SK-N-SH (cell line): ENCODE data around the gene CLEC7A. TPM values are rescaled to one million over a fixed set of nuclear protein-coding genes. Genes with fewer than 3 reads are reported as not detected.

Experiments used
- CTCF ChIA-PET: fragments of 300-600, 350-600 bp; formaldehyde crosslinking; extraction: SDS; loops from one replicate; lab custom pipeline; 2021; lab: Yijun Ruan, JAX
- POLR2A ChIA-PET: fragments of 350-600 bp; sonication (Branson Sonifier 250); formaldehyde crosslinking; extraction: SDS; loops from one replicate; lab custom pipeline; 2020; ENCODE audit warnings: antibody characterized with exemption, inconsistent platforms; lab: Yijun Ruan, JAX
- DNase-seq: peaks from one replicate; pipeline ENCODE4 v3.0.0; 2012
- H2AFZ ChIP-seq: fragments of 200-600 bp; sonication (generic); 2 replicates; pipeline ENCODE4 v1.8.1; 2016; ENCODE audit warnings: antibody characterized with exemption, mild to moderate bottlenecking, low read depth
- H3F3A ChIP-seq: fragments of 200-600 bp; sonication (generic); replicated peaks from 2 replicates; pipeline ENCODE3; 2016; ENCODE audit warnings: antibody characterized with exemption, mild to moderate bottlenecking; ENCODE audit not compliant: insufficient read depth
- H3K27ac ChIP-seq, 2 experiments: fragments of 200-500 bp in 1 of 2; fragments of 200-600 bp in 1 of 2; sonication (Bioruptor generic) in 1 of 2; sonication (generic), shearing (Covaris generic) in 1 of 2; 2 replicates each; pipeline versions ENCODE4 v1.5.1 to v1.6.1; 2014 to 2016; ENCODE audit warnings: low read depth in 2 of 2, inconsistent platforms in 1 of 2, low read length in 1 of 2, mild to moderate bottlenecking in 1 of 2, mixed read lengths in 1 of 2
- H3K27me3 ChIP-seq: fragments of 200-600 bp; sonication (generic), shearing (Covaris generic); 2 replicates; pipeline ENCODE4 v1.6.1; 2016; ENCODE audit warnings: mixed run types; ENCODE audit not compliant: insufficient read depth
- H3K36me3 ChIP-seq, 2 experiments: fragments of 200-500 bp in 1 of 2; fragments of 200-600 bp in 1 of 2; sonication (Bioruptor generic) in 1 of 2; sonication (generic) in 1 of 2; replicated peaks in 1 of 2; 2 replicates each; pipeline versions ENCODE3 to v1.5.1; 2014 to 2016; ENCODE audit warnings: low read length in 1 of 2, mild to moderate bottlenecking in 1 of 2; ENCODE audit not compliant: insufficient read depth in 2 of 2, control insufficient read depth in 1 of 2
- H3K4me1 ChIP-seq, 2 experiments: fragments of 200-500 bp in 1 of 2; fragments of 200-600 bp in 1 of 2; sonication (Bioruptor generic) in 1 of 2; sonication (generic), shearing (Covaris generic) in 1 of 2; 2 replicates each; pipeline versions ENCODE4 v1.5.1 to v1.6.1; 2014 to 2016; ENCODE audit warnings: low read depth in 1 of 2, low read length in 1 of 2, mixed run types in 1 of 2; ENCODE audit not compliant: insufficient read depth in 2 of 2, control insufficient read depth in 1 of 2
- H3K4me2 ChIP-seq: fragments of 200-600 bp; sonication (generic), shearing (Covaris generic); 2 replicates; pipeline ENCODE4 v1.6.1; 2017; ENCODE audit warnings: mixed run types
- H3K4me3 ChIP-seq, 2 experiments: fragments of 200-500 bp in 1 of 2; fragments of 200-600 bp in 1 of 2; sonication (Bioruptor generic) in 1 of 2; sonication (generic), shearing (Covaris generic) in 1 of 2; 2 replicates each; pipeline versions ENCODE4 v1.5.1 to v1.8.1; 2014 to 2016; ENCODE audit warnings: low read depth in 2 of 2, inconsistent platforms in 1 of 2, low read length in 1 of 2, mild to moderate bottlenecking in 1 of 2, mixed read lengths in 1 of 2, moderate library complexity in 1 of 2
- H3K79me2 ChIP-seq: fragments of 200-600 bp; sonication (generic); 2 replicates; pipeline ENCODE4 v1.8.1; 2017; ENCODE audit warnings: mild to moderate bottlenecking; ENCODE audit not compliant: insufficient read depth
- H3K9ac ChIP-seq: fragments of 200-600 bp; sonication (generic); 2 replicates; pipeline ENCODE4 v1.6.1; 2017; ENCODE audit warnings: mixed run types
- H3K9me2 ChIP-seq: fragments of 200-600 bp; sonication (generic); 2 replicates; pipeline ENCODE4 v1.6.1; 2017; ENCODE audit warnings: mixed run types
- H3K9me3 ChIP-seq: fragments of 200-600 bp; sonication (generic); 2 replicates; pipeline ENCODE4 v1.6.1; 2017; ENCODE audit warnings: mixed run types, mild to moderate bottlenecking, moderate library complexity
- H4K20me1 ChIP-seq: fragments of 200-600 bp; sonication (generic); 2 replicates; pipeline ENCODE4 v1.6.1; 2017; ENCODE audit warnings: mild to moderate bottlenecking, mixed run types; ENCODE audit not compliant: insufficient read depth
- ELF1 ChIP-seq: IDR thresholded peaks from 2 replicates; pipeline ENCODE4 v1.4.0; 2012
- EP300 ChIP-seq, 2 experiments: IDR thresholded peaks; 2 replicates each; pipeline versions ENCODE4 v1.4.0 to v1.6.1; 2012; ENCODE audit warnings: borderline replicate concordance in 1 of 2, low read depth in 1 of 2, low read length in 1 of 2
- EZH2phosphoT487 ChIP-seq: fragments of 200-600 bp; sonication (generic); IDR thresholded peaks from 2 replicates; pipeline ENCODE4 v1.6.1; 2017; ENCODE audit warnings: low read depth, mixed run types, mild to moderate bottlenecking, antibody characterized with exemption, moderate library complexity, borderline replicate concordance
- FOXJ3 ChIP-seq: sonication (generic); formaldehyde crosslinking; IDR thresholded peaks from 2 replicates; pipeline ENCODE4 v1.5.1; 2020; ENCODE audit warnings: mild to moderate bottlenecking, missing genetic modification reagents
- GABPA ChIP-seq: IDR thresholded peaks from 2 replicates; pipeline ENCODE4 v1.4.0; 2012; ENCODE audit warnings: low read depth, mild to moderate bottlenecking
- MEF2A ChIP-seq: IDR thresholded peaks from 2 replicates; pipeline ENCODE4 v1.4.0; 2012; ENCODE audit warnings: low read depth, borderline replicate concordance
- MXI1 ChIP-seq: IDR thresholded peaks from 2 replicates; pipeline ENCODE4 v1.6.1; 2012; ENCODE audit warnings: mild to moderate bottlenecking, low read depth, low read length, improper control_type of control experiment
- NRF1 ChIP-seq: IDR thresholded peaks from 2 replicates; pipeline ENCODE4 v1.6.1; 2012; ENCODE audit warnings: low read depth, mild to moderate bottlenecking, low read length
- POLR2AphosphoS5 ChIP-seq: IDR thresholded peaks from 2 replicates; pipeline ENCODE4 v1.6.1; 2012; ENCODE audit warnings: low read depth, low read length
- RAD21 ChIP-seq: IDR thresholded peaks from 2 replicates; pipeline ENCODE4 v1.6.1; 2012; ENCODE audit warnings: mild to moderate bottlenecking, low read length
- RCOR1 ChIP-seq: fragments of 150-350 bp; IDR thresholded peaks from 2 replicates; pipeline ENCODE4 v1.6.1; 2017; ENCODE audit warnings: antibody characterized with exemption, low read length
- SMC3 ChIP-seq: IDR thresholded peaks from 2 replicates; pipeline ENCODE4 v1.6.1; 2012; ENCODE audit warnings: low read depth, low read length, improper control_type of control experiment
- TAF1 ChIP-seq: IDR thresholded peaks from 2 replicates; pipeline ENCODE4 v1.6.1; 2012; ENCODE audit warnings: low read depth, mild to moderate bottlenecking, low read length, moderate library complexity, borderline replicate concordance
- WGBS: methylation state at CpG from one replicate; pipeline ENCODE4 v1.1.6; 2017; ENCODE audit warnings: low lambda C conversion rate; 5-methylcytosine and 5-hydroxymethylcytosine counted together
- polyA plus RNA-seq, 3 experiments: library from polyadenylated mRNA; depleted of rRNA; stranded (reverse); fragments of >200 nt; gene quantifications; 2 replicates each; pipeline ENCODE4 v1.2.3, GENCODE V29; 2012
- TF ChIP-seq, protein P1 (sequence below): IDR thresholded peaks from 2 replicates; pipeline ENCODE4 v1.4.0; 2012; ENCODE audit warnings: low read depth, borderline replicate concordance
- TF ChIP-seq, protein P2 (sequence below): IDR thresholded peaks from 2 replicates; pipeline ENCODE4 v1.4.0; 2012; ENCODE audit warnings: low read depth
- TF ChIP-seq, protein P3 (sequence below): fragments of 200-600 bp; sonication (generic); IDR thresholded peaks from 2 replicates; pipeline ENCODE4 v1.6.1; 2017; ENCODE audit warnings: antibody characterized with exemption, mild to moderate bottlenecking, moderate library complexity
- TF ChIP-seq, protein P4 (sequence below): IDR thresholded peaks from 2 replicates; pipeline ENCODE4 v1.6.1; 2012; ENCODE audit warnings: mild to moderate bottlenecking, low read depth, low read length, moderate library complexity
- TF ChIP-seq, protein P5 (sequence below): IDR thresholded peaks from 2 replicates; pipeline ENCODE4 v1.4.0; 2012; ENCODE audit warnings: low read depth, borderline replicate concordance
- TF ChIP-seq, protein P6 (sequence below): fragments of 150-350 bp; IDR thresholded peaks from 2 replicates; pipeline ENCODE4 v1.6.1; 2016; ENCODE audit warnings: mild to moderate bottlenecking, low read depth, low read length

CLEC7A gene
- polyA plus RNA-seq, 1 of the 3 experiments (the other 2 are of a cell fraction): not detected

DNA sequence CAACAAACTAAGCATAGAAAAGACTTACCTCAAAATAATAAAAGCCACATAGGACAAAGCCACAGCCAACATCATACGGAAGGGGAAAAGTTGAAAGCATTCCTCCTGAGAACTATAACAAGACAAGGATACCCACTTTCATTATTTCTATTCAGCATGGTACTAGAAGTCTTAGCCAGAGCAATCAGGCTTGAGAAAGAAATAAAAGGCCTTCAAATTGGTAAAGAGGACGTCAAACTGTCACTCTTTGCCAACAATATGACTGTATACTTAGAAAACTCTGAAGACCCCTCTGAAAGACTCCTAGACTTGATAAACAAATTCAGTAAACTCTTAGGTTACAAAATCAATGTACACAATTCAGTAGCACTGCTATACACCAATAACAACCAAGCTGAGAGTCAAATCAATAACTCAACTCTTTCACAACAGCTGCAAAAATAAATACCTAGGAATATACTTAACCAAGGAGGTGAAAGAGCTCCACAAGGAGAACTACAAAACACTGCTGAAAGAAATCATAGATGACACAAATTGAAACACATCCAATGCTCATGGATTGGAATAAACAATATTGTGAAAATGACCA lies 19.6 kb downstream of the CLEC7A start:
- ChIA-PET CTCF (no interaction called here), POLR2A (no interaction called here)
- no peaks in the 10 kb centered on the region for H4K20me1 ChIP-seq
- no peak overlapping the region for H2AFZ ChIP-seq
- H3K4me2 ChIP-seq: no peak overlapping the region
- no peak overlapping the region for H3K27ac ChIP-seq
- no peak for TF ChIP-seq MEF2A
- no peak for TF ChIP-seq EZH2phosphoT487
- TF ChIP-seq, protein P1, sequence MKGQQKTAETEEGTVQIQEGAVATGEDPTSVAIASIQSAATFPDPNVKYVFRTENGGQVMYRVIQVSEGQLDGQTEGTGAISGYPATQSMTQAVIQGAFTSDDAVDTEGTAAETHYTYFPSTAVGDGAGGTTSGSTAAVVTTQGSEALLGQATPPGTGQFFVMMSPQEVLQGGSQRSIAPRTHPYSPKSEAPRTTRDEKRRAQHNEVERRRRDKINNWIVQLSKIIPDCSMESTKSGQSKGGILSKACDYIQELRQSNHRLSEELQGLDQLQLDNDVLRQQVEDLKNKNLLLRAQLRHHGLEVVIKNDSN: no peak
- TF ChIP-seq FOXJ3: no peak
- TF ChIP-seq, protein P2, sequence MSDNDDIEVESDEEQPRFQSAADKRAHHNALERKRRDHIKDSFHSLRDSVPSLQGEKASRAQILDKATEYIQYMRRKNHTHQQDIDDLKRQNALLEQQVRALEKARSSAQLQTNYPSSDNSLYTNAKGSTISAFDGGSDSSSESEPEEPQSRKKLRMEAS: no peak
- no peak for TF ChIP-seq SMC3
- no peak for TF ChIP-seq GABPA
- TF ChIP-seq, protein P3, sequence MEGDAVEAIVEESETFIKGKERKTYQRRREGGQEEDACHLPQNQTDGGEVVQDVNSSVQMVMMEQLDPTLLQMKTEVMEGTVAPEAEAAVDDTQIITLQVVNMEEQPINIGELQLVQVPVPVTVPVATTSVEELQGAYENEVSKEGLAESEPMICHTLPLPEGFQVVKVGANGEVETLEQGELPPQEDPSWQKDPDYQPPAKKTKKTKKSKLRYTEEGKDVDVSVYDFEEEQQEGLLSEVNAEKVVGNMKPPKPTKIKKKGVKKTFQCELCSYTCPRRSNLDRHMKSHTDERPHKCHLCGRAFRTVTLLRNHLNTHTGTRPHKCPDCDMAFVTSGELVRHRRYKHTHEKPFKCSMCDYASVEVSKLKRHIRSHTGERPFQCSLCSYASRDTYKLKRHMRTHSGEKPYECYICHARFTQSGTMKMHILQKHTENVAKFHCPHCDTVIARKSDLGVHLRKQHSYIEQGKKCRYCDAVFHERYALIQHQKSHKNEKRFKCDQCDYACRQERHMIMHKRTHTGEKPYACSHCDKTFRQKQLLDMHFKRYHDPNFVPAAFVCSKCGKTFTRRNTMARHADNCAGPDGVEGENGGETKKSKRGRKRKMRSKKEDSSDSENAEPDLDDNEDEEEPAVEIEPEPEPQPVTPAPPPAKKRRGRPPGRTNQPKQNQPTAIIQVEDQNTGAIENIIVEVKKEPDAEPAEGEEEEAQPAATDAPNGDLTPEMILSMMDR: no peak
- no peak for TF ChIP-seq MXI1
- TF ChIP-seq ELF1: no peak
- TF ChIP-seq POLR2AphosphoS5: no peak
- no peak for TF ChIP-seq EP300 (IDR thresholded peaks at IDR 0.05; ENCODE audit: borderline replicate concordance in 1 of 2, low read depth in 1 of 2, low read length in 1 of 2)
- no peak for TF ChIP-seq TAF1
- TF ChIP-seq, protein P4, sequence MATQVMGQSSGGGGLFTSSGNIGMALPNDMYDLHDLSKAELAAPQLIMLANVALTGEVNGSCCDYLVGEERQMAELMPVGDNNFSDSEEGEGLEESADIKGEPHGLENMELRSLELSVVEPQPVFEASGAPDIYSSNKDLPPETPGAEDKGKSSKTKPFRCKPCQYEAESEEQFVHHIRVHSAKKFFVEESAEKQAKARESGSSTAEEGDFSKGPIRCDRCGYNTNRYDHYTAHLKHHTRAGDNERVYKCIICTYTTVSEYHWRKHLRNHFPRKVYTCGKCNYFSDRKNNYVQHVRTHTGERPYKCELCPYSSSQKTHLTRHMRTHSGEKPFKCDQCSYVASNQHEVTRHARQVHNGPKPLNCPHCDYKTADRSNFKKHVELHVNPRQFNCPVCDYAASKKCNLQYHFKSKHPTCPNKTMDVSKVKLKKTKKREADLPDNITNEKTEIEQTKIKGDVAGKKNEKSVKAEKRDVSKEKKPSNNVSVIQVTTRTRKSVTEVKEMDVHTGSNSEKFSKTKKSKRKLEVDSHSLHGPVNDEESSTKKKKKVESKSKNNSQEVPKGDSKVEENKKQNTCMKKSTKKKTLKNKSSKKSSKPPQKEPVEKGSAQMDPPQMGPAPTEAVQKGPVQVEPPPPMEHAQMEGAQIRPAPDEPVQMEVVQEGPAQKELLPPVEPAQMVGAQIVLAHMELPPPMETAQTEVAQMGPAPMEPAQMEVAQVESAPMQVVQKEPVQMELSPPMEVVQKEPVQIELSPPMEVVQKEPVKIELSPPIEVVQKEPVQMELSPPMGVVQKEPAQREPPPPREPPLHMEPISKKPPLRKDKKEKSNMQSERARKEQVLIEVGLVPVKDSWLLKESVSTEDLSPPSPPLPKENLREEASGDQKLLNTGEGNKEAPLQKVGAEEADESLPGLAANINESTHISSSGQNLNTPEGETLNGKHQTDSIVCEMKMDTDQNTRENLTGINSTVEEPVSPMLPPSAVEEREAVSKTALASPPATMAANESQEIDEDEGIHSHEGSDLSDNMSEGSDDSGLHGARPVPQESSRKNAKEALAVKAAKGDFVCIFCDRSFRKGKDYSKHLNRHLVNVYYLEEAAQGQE: no peak
- TF ChIP-seq RCOR1: no peak
- TF ChIP-seq, protein P5, sequence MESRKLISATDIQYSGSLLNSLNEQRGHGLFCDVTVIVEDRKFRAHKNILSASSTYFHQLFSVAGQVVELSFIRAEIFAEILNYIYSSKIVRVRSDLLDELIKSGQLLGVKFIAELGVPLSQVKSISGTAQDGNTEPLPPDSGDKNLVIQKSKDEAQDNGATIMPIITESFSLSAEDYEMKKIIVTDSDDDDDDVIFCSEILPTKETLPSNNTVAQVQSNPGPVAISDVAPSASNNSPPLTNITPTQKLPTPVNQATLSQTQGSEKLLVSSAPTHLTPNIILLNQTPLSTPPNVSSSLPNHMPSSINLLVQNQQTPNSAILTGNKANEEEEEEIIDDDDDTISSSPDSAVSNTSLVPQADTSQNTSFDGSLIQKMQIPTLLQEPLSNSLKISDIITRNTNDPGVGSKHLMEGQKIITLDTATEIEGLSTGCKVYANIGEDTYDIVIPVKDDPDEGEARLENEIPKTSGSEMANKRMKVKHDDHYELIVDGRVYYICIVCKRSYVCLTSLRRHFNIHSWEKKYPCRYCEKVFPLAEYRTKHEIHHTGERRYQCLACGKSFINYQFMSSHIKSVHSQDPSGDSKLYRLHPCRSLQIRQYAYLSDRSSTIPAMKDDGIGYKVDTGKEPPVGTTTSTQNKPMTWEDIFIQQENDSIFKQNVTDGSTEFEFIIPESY: no peak
- TF ChIP-seq NRF1: no peak
- no peak for TF ChIP-seq RAD21
- TF ChIP-seq, protein P6, sequence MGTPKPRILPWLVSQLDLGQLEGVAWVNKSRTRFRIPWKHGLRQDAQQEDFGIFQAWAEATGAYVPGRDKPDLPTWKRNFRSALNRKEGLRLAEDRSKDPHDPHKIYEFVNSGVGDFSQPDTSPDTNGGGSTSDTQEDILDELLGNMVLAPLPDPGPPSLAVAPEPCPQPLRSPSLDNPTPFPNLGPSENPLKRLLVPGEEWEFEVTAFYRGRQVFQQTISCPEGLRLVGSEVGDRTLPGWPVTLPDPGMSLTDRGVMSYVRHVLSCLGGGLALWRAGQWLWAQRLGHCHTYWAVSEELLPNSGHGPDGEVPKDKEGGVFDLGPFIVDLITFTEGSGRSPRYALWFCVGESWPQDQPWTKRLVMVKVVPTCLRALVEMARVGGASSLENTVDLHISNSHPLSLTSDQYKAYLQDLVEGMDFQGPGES: no peak
- H3K79me2 ChIP-seq: no peaks in the 10 kb centered on the region
- H3K36me3 ChIP-seq: no peaks in the 10 kb centered on the region
- H3K9me3 ChIP-seq: no peaks in the 10 kb centered on the region
- no peak overlapping the region for H3K9ac ChIP-seq
- WGBS: 31% methylated on average over 2 of the region's 2 CpGs
- H3K27me3 ChIP-seq: peaks cover 2% of the 10 kb centered on the region; the same call in 1 of the 2 replicates
- no peaks in the 10 kb centered on the region for H3F3A ChIP-seq
- DNase-seq: no peak
- no peaks in the 10 kb centered on the region for H3K9me2 ChIP-seq
- no peak overlapping the region for H3K4me3 ChIP-seq
- H3K4me1 ChIP-seq: no peaks in the 10 kb centered on the region
